GM18951 (cell line): ENCODE results near the gene MAP7.

ENCODE experiments used
- POLR2A ChIP-seq: IDR thresholded peaks from 4 replicates; pipeline ENCODE4 v1.6.1; 2011; ENCODE audit warnings: mild to moderate bottlenecking; ENCODE audit not compliant: insufficient read length, insufficient read depth; ENCODE audit errors: extremely low read depth
- in situ Hi-C: fragments of 300-500 bp; cut with MboI; formaldehyde crosslinking; loops from one replicate; pipeline ENCODE4 v1.12.0; 2022; ENCODE audit warnings: low sequenced_read_pairs, mixed read lengths, inconsistent platforms; ENCODE audit not compliant: unreplicated experiment

The MAP7 gene

DNA sequence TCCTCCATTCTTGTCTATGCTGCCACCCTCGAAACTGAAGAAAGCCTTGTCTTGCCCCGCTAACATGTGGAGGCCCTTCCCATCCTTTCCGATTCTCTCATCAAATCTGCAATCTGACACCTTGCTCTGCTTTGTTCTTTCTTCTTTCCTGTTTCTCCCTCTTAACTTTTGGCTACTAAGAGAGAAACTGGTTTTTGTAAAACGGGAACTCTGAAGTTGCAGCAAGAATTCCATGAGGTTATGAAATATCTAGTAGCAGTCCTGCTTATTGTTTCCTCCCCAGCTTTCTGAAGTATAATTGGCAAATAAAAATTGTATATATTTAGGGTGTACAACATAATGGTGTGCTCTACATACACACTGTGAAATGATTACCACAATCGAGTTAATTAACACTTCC lies 80.2 kb downstream of the MAP7 start:
- TF ChIP-seq POLR2A = no peak
- in situ Hi-C loops = no loop called here

DNA sequence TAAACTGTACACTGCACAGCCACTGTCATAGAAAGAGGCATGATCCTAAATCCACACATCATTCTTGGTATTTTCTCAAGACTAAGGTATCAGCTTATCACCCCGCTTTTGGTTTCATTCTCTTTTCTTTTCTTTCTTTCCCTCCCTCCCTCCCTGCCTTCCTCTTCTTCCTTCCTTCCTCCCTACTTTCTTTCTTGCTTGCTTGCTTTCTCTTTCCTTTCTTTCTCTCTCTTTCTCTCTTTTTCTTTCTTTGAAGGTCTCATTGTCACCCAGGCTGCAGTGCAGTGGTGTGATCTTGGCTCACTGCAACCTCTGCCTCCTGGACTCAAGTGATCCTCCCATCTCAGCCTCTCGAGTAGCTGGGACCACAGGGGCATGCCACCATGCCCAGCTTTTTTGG lies 81.1 kb downstream of the MAP7 start:
- no peak for TF ChIP-seq POLR2A
- in situ Hi-C loops = no loop called here

DNA sequence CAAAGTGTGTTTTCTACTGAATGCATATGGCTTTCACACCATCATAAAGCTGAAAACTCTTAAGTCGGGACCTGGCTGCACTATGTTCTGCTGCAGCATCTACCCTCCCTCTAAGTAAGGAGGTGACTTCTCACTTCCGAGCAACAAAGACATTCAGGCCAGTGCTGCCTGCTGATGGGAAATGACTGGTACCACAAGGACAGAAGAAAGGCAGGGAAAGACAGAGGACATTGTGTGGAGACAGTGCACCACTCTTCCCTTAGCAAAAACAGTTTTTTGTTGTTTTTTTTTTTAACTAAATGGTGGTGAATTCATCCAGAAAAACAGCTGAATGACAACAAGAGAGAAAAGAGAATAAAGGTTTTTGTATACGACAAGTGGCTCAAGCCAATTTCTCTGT lies 81.5 kb downstream of the MAP7 start:
- TF ChIP-seq POLR2A = no peak
- in situ Hi-C loops = no loop called here

DNA sequence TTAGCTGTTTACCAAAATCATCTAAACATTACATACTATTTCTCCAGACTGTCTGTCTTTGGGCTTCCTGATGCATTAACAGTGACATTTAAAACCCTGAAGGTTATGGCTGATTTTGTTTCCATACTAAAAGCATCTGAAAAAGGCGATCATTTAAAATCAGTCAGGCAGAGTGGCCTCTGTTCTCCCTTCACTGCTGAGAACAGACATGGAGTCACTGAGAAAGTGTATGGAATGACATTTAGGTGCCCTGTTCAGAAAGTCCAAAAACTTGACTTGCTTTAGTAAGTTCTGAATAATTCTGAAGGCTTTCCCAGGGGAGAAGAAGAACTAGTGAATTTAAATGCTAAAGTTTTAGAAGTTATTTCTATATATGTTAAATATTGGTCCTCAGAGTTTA lies 83.0 kb downstream of the MAP7 start:
- in situ Hi-C loops = no loop called here
- no peak for TF ChIP-seq POLR2A

DNA sequence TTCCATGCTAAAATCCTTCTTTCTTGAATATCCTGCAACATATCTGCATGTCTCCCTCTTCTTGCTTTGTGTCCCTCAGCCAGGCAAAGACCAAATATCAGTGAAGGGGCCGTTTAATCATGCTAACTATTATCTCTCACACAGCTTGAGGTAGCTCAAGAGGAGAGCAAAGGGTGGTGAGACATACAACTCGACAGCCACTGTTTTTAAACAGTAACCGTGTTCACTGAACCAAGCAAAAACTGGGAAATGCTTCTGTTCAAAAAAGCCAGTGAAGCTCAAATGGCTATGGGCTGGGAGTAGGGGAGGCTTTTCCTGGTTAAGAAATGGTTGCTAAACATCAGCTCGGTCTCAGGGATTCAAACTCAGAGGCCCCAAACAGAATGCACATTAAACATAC lies 83.4 kb downstream of the MAP7 start:
- no peak for TF ChIP-seq POLR2A
- in situ Hi-C loops = no loop called here

DNA sequence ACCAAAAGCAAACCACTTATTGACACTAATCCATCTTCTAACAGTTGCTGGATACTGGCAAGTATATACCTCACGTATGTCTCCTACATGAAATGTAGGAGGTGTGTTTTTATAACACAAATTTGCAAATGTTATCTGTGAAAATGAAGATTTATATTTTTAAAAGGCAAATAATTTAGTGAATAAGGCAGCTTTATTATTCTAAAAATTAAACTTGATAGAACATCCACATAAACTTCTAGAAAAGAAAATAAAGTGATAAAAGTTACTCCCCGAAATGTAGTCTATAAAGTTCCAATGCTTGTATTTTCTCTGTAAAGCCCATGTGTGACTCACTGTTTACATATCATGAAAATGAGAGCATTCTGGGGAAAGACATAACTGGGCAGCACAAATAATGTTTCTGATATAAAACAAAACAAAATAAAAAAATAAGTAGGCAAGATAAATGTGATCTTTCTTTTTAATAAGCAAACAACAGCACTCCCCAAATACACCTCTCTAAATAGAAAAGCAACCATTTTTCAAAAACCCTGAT lies 84.4 kb downstream of the MAP7 start:
- in situ Hi-C loops = no loop called here
- no peak for TF ChIP-seq POLR2A

DNA sequence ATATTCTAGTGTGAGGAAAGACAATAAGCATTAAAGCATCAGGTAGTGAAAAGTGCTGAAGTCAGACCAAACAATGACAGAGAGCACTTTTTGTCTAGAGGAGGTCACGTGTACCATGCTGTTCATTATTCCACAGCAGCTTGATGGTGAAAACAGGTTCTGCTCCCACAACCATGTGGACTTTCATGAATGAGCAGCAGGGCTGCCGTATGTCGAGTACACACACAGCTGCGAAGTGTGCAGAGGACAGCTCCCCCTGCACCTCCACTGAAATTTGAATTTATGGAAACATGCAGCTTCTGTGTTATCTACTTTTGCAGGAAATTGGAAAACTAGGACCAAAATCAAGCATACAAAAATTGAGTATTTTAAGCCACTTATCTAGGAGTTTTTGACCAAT lies 85.3 kb downstream of the MAP7 start:
- TF ChIP-seq POLR2A = no peak
- in situ Hi-C loops = no loop called here

DNA sequence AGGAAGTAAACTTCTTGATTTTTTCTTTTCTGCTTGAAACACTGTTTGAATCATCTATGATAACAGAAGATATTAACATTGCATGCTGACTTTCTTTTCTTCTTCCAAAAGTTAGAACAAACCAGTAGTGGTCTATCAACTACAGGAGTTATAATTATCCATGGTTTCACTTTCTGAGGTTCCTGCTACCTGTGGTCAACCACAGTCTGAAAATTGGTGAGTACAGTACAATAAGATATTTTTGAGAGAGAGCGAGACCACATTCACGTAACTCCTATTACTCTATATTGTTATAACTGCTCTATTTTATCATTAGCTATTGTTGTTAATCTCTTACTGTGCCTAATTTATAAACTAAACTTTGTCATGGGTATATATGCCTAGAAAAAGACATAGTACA lies 86.1 kb downstream of the MAP7 start:
- in situ Hi-C loops = no loop called here
- TF ChIP-seq POLR2A = no peak

DNA sequence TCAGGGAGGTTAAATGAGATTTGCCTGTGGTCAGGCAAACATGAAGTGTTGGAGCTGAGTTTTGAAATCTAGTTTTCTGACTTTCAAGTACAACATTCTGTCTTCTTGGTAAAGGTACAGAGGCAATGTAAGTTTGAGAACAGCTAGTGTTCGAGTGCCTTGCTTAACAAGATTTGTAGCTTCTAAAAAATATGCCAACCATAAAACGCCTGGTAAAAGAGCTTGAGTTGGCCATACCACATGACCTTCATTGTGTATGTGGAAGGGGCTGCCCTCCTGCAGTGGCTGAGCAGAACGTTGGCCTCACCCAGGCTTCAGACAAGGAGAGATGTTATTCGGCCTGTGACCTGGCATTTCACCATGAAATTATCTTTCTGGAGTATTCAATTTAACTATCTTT lies 86.5 kb downstream of the MAP7 start:
- in situ Hi-C loops = no loop called here
- TF ChIP-seq POLR2A = no peak

DNA sequence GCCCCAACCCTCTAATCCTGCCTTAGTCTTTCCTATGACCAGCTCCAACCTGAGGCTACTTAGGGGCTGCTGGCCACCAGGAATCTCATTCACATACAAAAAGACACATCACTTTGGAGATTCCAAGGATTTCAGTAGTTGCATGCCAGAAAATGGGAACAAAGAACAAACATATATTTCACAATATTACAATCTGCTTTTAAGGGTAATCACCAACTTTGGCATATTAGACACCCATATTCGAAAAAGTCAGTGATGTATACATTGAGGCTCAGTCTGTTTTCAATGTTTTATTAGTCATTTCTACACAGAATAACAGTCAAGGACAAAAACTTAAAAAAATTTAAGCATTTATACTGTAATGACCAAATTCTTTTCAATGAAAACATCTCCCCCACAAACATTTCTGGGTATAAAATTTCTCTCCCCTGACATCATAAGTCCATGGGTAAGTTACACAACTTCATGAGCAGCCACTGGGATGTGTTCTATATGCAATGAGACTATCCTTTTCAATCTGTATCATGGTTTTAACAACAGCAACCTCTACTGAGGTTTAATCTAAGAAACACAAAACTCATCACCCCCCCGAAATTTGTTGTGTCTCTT lies 103.5 kb downstream of the MAP7 start:
- in situ Hi-C loops = no loop called here
- no peak for TF ChIP-seq POLR2A

DNA sequence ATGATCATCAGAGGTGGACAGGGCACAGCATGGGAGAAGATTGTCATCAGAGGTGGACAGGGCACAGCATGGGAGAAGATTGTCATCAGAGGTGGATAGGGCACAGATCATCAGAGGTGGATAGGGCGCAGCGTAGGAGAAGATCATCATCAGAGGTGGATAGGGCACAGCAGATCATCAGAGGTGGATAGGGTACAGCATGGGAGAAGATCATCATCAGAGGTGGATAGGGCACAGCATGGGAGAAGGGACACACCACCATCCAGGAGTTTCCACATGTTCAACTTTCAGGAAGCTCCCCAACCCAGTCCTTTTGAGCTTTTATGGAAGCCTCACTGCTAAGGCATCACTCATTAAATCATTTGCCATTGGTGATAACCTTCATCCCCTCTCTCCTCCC lies 104.1 kb downstream of the MAP7 start:
- TF ChIP-seq POLR2A = no peak
- in situ Hi-C loops = no loop called here

DNA sequence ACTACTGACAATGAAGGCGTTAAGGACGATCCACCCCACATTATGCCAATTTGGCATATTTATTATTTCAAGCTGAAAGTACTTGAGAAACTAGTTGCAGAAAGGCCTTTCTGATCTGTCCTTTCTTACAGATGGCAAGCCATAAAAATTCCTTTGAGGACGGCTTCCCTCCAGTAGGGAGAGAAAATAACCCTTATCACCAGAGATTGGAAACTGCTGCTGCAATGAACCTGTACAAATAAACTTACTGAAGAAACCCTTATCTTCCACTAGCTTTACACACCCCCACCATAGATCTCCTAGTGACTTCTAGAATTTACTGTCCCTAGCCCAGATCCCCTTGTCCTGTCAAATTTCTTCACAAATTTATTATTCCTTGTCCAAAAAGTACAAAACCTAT lies 105.2 kb downstream of the MAP7 start:
- in situ Hi-C loops = no loop called here
- TF ChIP-seq POLR2A = no peak

DNA sequence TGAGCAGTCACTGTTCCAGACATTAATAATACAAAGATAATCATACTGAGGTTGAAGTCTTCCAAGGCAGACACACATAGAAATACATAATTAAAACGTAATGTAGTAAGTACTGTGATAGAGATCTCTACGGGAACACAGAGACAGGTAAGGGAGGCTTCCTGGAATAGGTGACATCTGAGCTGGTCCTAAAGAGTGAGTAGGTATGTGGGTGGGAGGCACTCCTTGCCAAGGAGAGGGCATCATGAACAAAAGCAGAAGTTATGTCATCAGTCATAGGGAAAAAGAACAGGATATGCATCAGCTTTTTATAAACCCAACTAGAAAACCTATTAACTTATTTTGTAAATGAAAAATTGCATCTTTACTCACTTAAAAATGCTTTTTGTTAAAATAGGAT lies 110.0 kb downstream of the MAP7 start:
- no peak for TF ChIP-seq POLR2A
- in situ Hi-C loops = no loop called here

DNA sequence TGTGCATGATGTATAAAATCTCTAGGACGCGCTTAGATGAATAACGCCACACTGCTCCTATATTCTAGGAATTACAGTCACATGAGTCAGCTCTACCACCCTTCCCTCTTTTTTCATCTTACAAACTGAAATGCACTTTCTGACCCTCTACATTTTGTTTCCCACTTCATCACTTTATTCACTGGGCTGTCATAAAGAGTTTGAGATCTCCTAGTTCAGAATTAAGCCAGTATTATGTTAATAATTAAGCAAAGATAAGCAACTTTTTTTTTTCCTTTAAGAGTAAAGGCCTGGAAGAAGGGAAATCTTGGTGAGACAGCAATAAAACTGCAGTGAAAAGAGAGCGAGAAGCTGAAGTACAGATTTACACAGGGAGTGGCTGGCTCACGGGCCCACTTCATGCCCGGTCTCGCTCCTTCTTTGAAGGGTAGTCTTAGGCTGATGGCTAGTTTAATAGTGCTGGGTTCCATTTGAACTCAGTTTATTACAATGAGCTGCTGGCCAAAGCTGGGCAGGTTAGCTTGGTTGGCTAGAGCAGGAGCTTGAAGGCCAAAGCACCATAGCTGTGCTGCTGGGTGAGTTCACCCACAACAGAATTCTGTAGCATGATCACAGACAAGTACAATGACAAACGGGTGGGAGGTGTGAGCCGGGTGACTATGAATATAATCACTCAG lies 110.6 kb downstream of the MAP7 start:
- in situ Hi-C loops = no loop called here
- no peak for TF ChIP-seq POLR2A

DNA sequence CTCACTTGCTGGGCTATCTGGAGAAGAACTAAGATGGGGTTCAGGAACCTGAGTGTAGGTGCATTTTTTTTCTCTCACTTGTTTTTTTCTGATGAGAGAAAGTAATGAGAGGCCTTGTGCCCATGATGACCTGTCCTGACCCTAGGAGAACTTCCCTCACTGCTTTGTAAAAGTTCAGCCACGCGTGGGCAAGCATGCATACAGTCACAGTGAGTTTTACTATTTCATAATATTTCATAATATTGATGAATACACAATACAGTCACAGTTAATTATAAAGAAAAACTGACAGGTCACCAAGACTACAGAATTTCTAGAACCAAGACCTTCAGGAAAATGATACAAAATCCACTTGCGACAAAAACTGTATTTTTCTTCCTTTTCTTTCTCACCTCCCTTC lies 111.8 kb downstream of the MAP7 start:
- TF ChIP-seq POLR2A = no peak
- in situ Hi-C loops = no loop called here

DNA sequence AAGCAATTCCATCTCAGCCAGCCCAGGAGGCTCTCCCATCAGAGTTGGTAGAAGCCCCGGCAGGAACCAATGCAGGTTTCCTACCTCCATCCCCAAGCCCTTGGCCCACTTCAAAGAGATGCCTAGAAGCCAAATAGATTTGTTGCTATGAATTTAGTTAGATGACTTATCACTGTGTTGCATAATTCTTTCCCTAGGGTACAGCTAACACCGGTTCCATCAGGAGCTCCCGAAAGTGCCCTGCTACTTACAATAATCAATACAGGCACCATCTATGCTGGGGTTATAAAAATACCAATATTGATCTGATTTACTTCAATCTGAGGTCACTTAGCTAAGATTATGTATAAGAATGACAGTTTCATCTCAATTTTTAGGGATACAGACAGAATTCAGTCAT lies 113.0 kb downstream of the MAP7 start:
- in situ Hi-C loops = no loop called here
- no peak for TF ChIP-seq POLR2A
